D721Med (cell line): ENCODE results near the gene SIN3A.
"Not testable (repeated sequence)": the region's sequence is repeated elsewhere in the genome, so short reads cannot be mapped to it uniquely, and the experiment has no call there.

Experiments used
- DNase-seq: peaks from one replicate; pipeline ENCODE4 v3.0.0; 2011; ENCODE audit warnings: low spot score; ENCODE audit not compliant: insufficient read length
- FAIRE-seq: peaks from 2 replicates; lab custom pipeline; 2011; peaks lifted over from hg19 to GRCh38; lab: Jason Lieb, UNC
- TF ChIP-seq, protein P1 (sequence below): IDR thresholded peaks from 2 replicates; pipeline ENCODE4 v1.5.1; 2012; ENCODE audit warnings: mild to moderate bottlenecking, control low read depth; ENCODE audit not compliant: insufficient read depth; ENCODE audit errors: missing control alignments

Gene SIN3A

GRCh38 chr15:75335705-75336355 lies 115.7 kb downstream of the SIN3A start, which contains the start of gene COMMD4:
TSS of gene COMMD4 (plus strand) at chr15:75336063. CDS start at chr15:75336090, 27 bp downstream.
- no peak for FAIRE-seq
- TF ChIP-seq, protein P1, sequence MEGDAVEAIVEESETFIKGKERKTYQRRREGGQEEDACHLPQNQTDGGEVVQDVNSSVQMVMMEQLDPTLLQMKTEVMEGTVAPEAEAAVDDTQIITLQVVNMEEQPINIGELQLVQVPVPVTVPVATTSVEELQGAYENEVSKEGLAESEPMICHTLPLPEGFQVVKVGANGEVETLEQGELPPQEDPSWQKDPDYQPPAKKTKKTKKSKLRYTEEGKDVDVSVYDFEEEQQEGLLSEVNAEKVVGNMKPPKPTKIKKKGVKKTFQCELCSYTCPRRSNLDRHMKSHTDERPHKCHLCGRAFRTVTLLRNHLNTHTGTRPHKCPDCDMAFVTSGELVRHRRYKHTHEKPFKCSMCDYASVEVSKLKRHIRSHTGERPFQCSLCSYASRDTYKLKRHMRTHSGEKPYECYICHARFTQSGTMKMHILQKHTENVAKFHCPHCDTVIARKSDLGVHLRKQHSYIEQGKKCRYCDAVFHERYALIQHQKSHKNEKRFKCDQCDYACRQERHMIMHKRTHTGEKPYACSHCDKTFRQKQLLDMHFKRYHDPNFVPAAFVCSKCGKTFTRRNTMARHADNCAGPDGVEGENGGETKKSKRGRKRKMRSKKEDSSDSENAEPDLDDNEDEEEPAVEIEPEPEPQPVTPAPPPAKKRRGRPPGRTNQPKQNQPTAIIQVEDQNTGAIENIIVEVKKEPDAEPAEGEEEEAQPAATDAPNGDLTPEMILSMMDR: no peak
- DNase-seq: no peak

GRCh38 chr15:75335313-75335704 lies 116.2 kb downstream of the SIN3A start:
- TF ChIP-seq, protein P1: no peak
- FAIRE-seq: no peak
- no peak for DNase-seq

DNA sequence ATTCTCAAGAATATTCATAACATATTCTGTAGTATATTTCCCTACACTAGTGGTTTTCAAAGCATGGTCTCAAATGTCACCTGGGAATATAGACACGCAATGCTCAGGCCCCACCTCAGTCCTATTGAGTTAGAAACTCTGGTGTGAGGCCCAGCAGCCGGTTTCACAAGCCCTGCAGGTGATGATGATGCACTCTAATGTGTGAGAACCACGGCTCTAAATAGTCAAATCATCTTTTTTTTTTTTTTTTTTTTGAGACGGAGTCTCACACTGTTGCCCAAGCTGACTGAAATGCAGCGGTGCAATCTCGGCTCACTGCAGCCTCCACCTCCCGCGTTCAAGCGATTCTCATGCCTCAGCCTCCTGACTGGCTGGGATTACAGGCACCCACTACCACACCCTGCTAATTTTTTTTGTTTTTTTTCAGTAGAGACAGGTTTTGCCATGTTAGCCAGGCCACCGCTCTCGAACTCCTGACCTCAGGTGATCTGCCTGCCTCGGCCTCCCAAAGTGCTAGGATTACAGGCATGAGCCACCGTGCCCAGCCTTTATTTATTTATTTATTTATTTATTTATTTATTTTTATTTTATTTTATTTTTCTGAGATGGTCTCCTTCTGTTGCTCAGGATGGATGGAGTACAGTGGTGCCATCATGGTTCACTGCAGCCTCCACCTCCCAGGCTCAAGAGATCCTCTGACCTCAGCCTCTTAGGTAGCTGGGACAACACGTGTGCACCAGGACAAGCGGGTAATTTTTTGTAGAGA lies 117.7 kb downstream of the SIN3A start:
- not testable (repeated sequence) for DNase-seq, FAIRE-seq

DNA sequence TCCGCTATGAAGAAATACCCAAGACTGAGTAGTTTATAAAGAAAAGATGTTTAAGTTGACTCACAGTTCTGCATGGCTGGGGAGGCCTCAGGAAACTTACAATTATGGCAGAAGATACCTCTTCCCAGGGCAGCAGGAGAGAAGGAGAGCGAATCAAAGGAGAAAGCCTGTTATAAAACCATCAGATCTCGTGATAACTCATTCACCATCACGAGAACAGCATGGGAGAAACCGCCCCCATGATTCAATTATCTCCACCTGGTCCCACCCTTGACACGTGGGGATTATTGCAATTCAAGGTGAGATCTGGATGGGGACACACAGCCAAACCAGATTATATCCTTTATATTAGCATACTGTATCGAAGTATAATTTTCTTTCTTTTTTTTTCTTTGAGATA lies 119.4 kb downstream of the SIN3A start:
- FAIRE-seq, DNase-seq: not testable (repeated sequence)

- TF ChIP-seq, protein P1: no peak
- FAIRE-seq (no peak), DNase-seq (no peak)
Observed at GRCh38 chr15:75329571-75329970, 121.9 kb downstream of the SIN3A start.

GRCh38 chr15:75328493-75329314 lies 122.8 kb downstream of the SIN3A start:
- TF ChIP-seq, protein P1: no peak
- FAIRE-seq (no peak), DNase-seq (no peak)

GRCh38 chr15:75327491-75327890 lies 124.0 kb downstream of the SIN3A start:
- DNase-seq (no peak), FAIRE-seq (no peak)
- TF ChIP-seq, protein P1: no peak
